ENCODE measurements around the gene CDKN2AIPNL. TPM values are rescaled to one million over a fixed set of nuclear protein-coding genes. Genes with fewer than 3 reads are reported as not detected.

CDKN2AIPNL gene
- total and polyA plus RNA-seq, 2 of the 13 experiments (the other 11 are each of a cell fraction or from before 2014, with no cell fraction given) = 17.4 to 46.5 TPM

GRCh38 chr5:134423376-134423775 is 11.7 kb upstream of the CDKN2AIPNL start:
- Histone ChIP-seq H3K9me3 (ENCODE audit: low read length) (peaks cover 8% of the 10 kb centered on the region; the same call in 1 of the 2 replicates), H3K36me3 (replicated peaks in 1 of 2; ENCODE audit: control insufficient read depth in 1 of 2, insufficient read depth in 2 of 2, low read length in 2 of 2) (no peaks in the 10 kb centered on the region), H3K9ac (ENCODE audit: insufficient read depth, low read depth, low read length) (no peak overlapping the region), H3K27me3 (ENCODE audit: control insufficient read depth in 1 of 2, insufficient read depth in 2 of 2, low read length in 2 of 2) (no peaks in the 10 kb centered on the region), H4K20me1 (ENCODE audit: insufficient read depth, low read length) (no peaks in the 10 kb centered on the region), H3K27ac (ENCODE audit: extremely low read length, insufficient read depth, low read length) (no peak overlapping the region), H3K4me1 (ENCODE audit: insufficient read depth, low read length) (peaks cover 16% of the 10 kb centered on the region), H3K79me2 (ENCODE audit: insufficient read depth, low read length) (no peaks in the 10 kb centered on the region), H3K4me2 (ENCODE audit: low read depth, low read length) (no peak overlapping the region), H3K4me3 (replicated peaks in 1 of 3; ENCODE audit: insufficient read depth in 1 of 3, low read depth in 2 of 3, low read length in 3 of 3) (no peak overlapping the region), H2AFZ (ENCODE audit: low read length) (no peak overlapping the region)
- DNase-seq (ENCODE audit: low spot score) (no peak), ATAC-seq (no peak; the same call in 2 of the 3 replicates), FAIRE-seq (no peak)
- TF ChIP-seq ATF7 (IDR thresholded peaks at IDR 0.05) (no peak), ATF7 (CRISPR knock-in tag; IDR thresholded peaks at IDR 0.05) (no peak), SIN3B (IDR thresholded peaks at IDR 0.05; ENCODE audit: low read length) (no peak), ZNF33B (CRISPR knock-in tag; IDR thresholded peaks at IDR 0.05) (no peak), ZBTB4 (CRISPR knock-in tag; IDR thresholded peaks at IDR 0.05; ENCODE audit: borderline replicate concordance) (no peak), ZNF589 (CRISPR knock-in tag; conservative IDR thresholded peaks at IDR 0.05) (no peak), TEF (CRISPR knock-in tag; IDR thresholded peaks at IDR 0.05) (no peak), MLXIP (CRISPR knock-in tag; IDR thresholded peaks at IDR 0.05; ENCODE audit: borderline replicate concordance) (no peak), SALL1 (CRISPR knock-in tag; IDR thresholded peaks at IDR 0.05) (no peak), ZBTB10 (CRISPR knock-in tag; IDR thresholded peaks at IDR 0.05; ENCODE audit: borderline replicate concordance) (no peak), ZNF350 (CRISPR knock-in tag; IDR thresholded peaks at IDR 0.05; ENCODE audit: borderline replicate concordance, low read depth) (no peak), EZH2 (conservative IDR thresholded peaks at IDR 0.05; ENCODE audit: low read depth, low read length) (no peak)
- intact Hi-C loops (cut with micrococcal nuclease; ENCODE audit: unreplicated experiment) = no loop called here
- POLR2A ChIA-PET = no interaction called here
- no TSS peak for BruUV-seq (replicated peaks)
- CTCF ChIA-PET (ENCODE audit: low intra/inter-chr PET ratio, low total read pairs) = no interaction called here
- in situ Hi-C loops (cut with HindIII; ENCODE audit: extremely low pct_ligation_motif_present, low pct_unique_long_range_greater_than_20kb) = no loop called here
- 24% methylated on average over 2 of the region's 2 CpGs for WGBS (ENCODE audit: low lambda C conversion rate)

All from HepG2 (cell line).